HCT116 (cell line): ENCODE results near the gene PRKACA. TPM values are rescaled to one million over a fixed set of nuclear protein-coding genes. Genes with fewer than 3 reads are reported as not detected.

ENCODE experiments used
- ATAC-seq: fragments of 200-7000 bp; cut with Tn5 transposase; 2 replicates; pipeline ENCODE4 v1.9.1; 2020; ENCODE audit warnings: mild to moderate bottlenecking, moderate library complexity
- BruUV-seq: library from RNA; stranded (reverse); fragments of 400-500 nt; replicated peaks from 2 replicates; lab custom pipeline; 2021; lab: Mats Ljungman, UMichigan
- CTCF ChIA-PET: fragments of 300-600 bp; sonication (Branson Sonifier 250); formaldehyde crosslinking; loops from one replicate; lab custom pipeline; 2021; ENCODE audit warnings: antibody characterized with exemption; lab: Charles Lee
- POLR2A ChIA-PET: fragments of 300-600, 350-600 bp; sonication (Branson Sonifier 250); formaldehyde crosslinking; loops from one replicate; lab custom pipeline; 2021; ENCODE audit warnings: antibody characterized with exemption; lab: Charles Lee
- RAD21 ChIA-PET, 2 experiments: fragments of 300-600 bp; sonication (Branson Sonifier 250); formaldehyde crosslinking; loops; one replicate each; lab custom pipeline; 2023; ENCODE audit warnings: low total read pairs in 2 of 2; ENCODE audit not compliant: uncharacterized antibody in 2 of 2, unreplicated experiment in 2 of 2, low non-redundant PET in 1 of 2; lab: Charles Lee
- DNase-seq: peaks from one replicate; pipeline ENCODE4 v3.0.0-alpha.2; 2010; ENCODE audit warnings: low read depth, low spot score
- H2AFZ ChIP-seq: fragments of 200-600 bp; shearing (Covaris generic), sonication (generic); 2 replicates; pipeline ENCODE4 v1.6.1; 2017; ENCODE audit warnings: low read depth, mixed run types, mixed read lengths, antibody characterized with exemption, low read length; ENCODE audit not compliant: poor library complexity, severe bottlenecking
- H3K27ac ChIP-seq: 2 replicates; pipeline ENCODE4 v1.5.1; 2012; ENCODE audit warnings: low read depth, low read length
- H3K27me3 ChIP-seq: fragments of 200-600 bp; sonication (generic); 2 replicates; pipeline ENCODE4 v1.6.1; 2016; ENCODE audit warnings: mixed run types, low read length, mixed read lengths; ENCODE audit not compliant: insufficient read depth
- H3K36me3 ChIP-seq, 2 experiments: fragments of 200-500 bp in 1 of 2; fragments of 200-600 bp in 1 of 2; sonication (Bioruptor generic) in 1 of 2; sonication (generic) in 1 of 2; 2 replicates each; pipeline versions ENCODE4 v1.5.1 to v1.6.1; 2014 to 2016; ENCODE audit warnings: low read length in 2 of 2, inconsistent platforms in 1 of 2, mixed read lengths in 1 of 2, mixed run types in 1 of 2; ENCODE audit not compliant: insufficient read depth in 2 of 2, control insufficient read depth in 1 of 2
- H3K4me1 ChIP-seq, 2 experiments: fragments of 200-600 bp in 1 of 2; sonication (generic) in 1 of 2; 2 replicates each; pipeline versions ENCODE4 v1.5.1 to v1.6.1; 2012 to 2017; ENCODE audit warnings: low read length in 2 of 2, inconsistent platforms in 1 of 2, mild to moderate bottlenecking in 1 of 2, mixed read lengths in 1 of 2, mixed run types in 1 of 2, moderate library complexity in 1 of 2; ENCODE audit not compliant: insufficient read depth in 2 of 2, control insufficient read depth in 1 of 2
- H3K4me2 ChIP-seq: fragments of 200-600 bp; sonication (generic); 2 replicates; pipeline ENCODE4 v1.6.1; 2017; ENCODE audit warnings: mixed run types, low read length, mixed read lengths
- H3K4me3 ChIP-seq, 2 experiments: fragments of 200-600 bp in 1 of 2; sonication (generic) in 1 of 2; replicated peaks in 1 of 2; 2 replicates each; pipeline ENCODE4 v1.5.1; 2011 to 2016; ENCODE audit warnings: low read length in 2 of 2, control low read depth in 1 of 2, low read depth in 1 of 2, mild to moderate bottlenecking in 1 of 2, mixed read lengths in 1 of 2, mixed run types in 1 of 2
- H3K79me2 ChIP-seq: fragments of 200-600 bp; sonication (generic); 2 replicates; pipeline ENCODE4 v1.6.1; 2017; ENCODE audit warnings: mild to moderate bottlenecking, mixed run types, low read length, moderate library complexity, mixed read lengths; ENCODE audit not compliant: insufficient read depth
- H3K9ac ChIP-seq: fragments of 200-600 bp; sonication (generic); 2 replicates; pipeline ENCODE4 v1.6.1; 2016; ENCODE audit warnings: low read length, mixed read lengths
- H3K9me2 ChIP-seq: fragments of 200-600 bp; sonication (generic), shearing (Covaris generic); 2 replicates; pipeline ENCODE4 v1.6.1; 2017; ENCODE audit warnings: mixed run types, mild to moderate bottlenecking, moderate library complexity; ENCODE audit not compliant: insufficient read depth
- H3K9me3 ChIP-seq, 2 experiments: fragments of 200-500 bp in 1 of 2; fragments of 200-600 bp in 1 of 2; sonication (Bioruptor generic) in 1 of 2; sonication (generic) in 1 of 2; 2 replicates each; pipeline ENCODE4 v1.6.1; 2014 to 2017; ENCODE audit warnings: low read length in 2 of 2, mixed read lengths in 2 of 2, inconsistent platforms in 1 of 2, low read depth in 1 of 2, mild to moderate bottlenecking in 1 of 2, mixed run types in 1 of 2, moderate library complexity in 1 of 2; ENCODE audit not compliant: control insufficient read depth in 1 of 2, insufficient read depth in 1 of 2
- H4K20me1 ChIP-seq: fragments of 200-600 bp; sonication (generic), shearing (Covaris generic); 2 replicates; pipeline ENCODE4 v1.6.1; 2017; ENCODE audit warnings: mixed run types, mild to moderate bottlenecking, moderate library complexity; ENCODE audit not compliant: insufficient read depth
- ATF3 ChIP-seq: IDR thresholded peaks from 2 replicates; pipeline ENCODE4 v1.6.1; 2012
- EGR1 ChIP-seq: IDR thresholded peaks from 2 replicates; pipeline ENCODE4 v1.6.1; 2012; ENCODE audit warnings: low read depth
- EZH2 ChIP-seq: fragments of 200-600 bp; sonication (generic); IDR thresholded peaks from 2 replicates; pipeline ENCODE4 v1.6.1; 2017; ENCODE audit warnings: antibody characterized with exemption, mixed run types
- FOSL1 ChIP-seq: IDR thresholded peaks from 2 replicates; pipeline ENCODE4 v1.6.1; 2012; ENCODE audit warnings: low read depth
- JUND ChIP-seq: IDR thresholded peaks from 2 replicates; pipeline ENCODE4 v1.6.1; 2012
- MAX ChIP-seq: IDR thresholded peaks from 2 replicates; pipeline ENCODE4 v1.6.1; 2012
- POLR2AphosphoS5 ChIP-seq: IDR thresholded peaks from 2 replicates; pipeline ENCODE4 v1.6.1; 2011; ENCODE audit warnings: mild to moderate bottlenecking, low read depth, low read length, moderate library complexity
- SIN3A ChIP-seq: IDR thresholded peaks from 2 replicates; pipeline ENCODE4 v1.6.1; 2012; ENCODE audit warnings: low read depth
- TCF7L2 ChIP-seq: IDR thresholded peaks from 2 replicates; pipeline ENCODE4 v1.7.0; 2011; ENCODE audit warnings: borderline replicate concordance, inconsistent platforms; ENCODE audit not compliant: insufficient read depth, insufficient read length; ENCODE audit errors: extremely low read depth
- YY1 ChIP-seq: IDR thresholded peaks from 2 replicates; pipeline ENCODE4 v1.6.1; 2011; ENCODE audit warnings: low read length, low read depth, moderate library complexity, mild to moderate bottlenecking; ENCODE audit not compliant: insufficient replicate concordance; ENCODE audit errors: extremely low read depth
- ZFX ChIP-seq: fragments of 450-650 bp; IDR thresholded peaks from 2 replicates; pipeline ENCODE4 v1.6.1; 2017
- ZNF274 ChIP-seq: fragments of 200-500 bp; sonication (Bioruptor generic); IDR thresholded peaks from 2 replicates; pipeline ENCODE4 v1.6.1; 2014; ENCODE audit warnings: mild to moderate bottlenecking, low read depth, low read length, inconsistent platforms
- intact Hi-C: fragments of 100-400 bp; cut with micrococcal nuclease; formaldehyde crosslinking; loops from 2 replicates; pipeline ENCODE4 v1.10.0; 2022
- total RNA-seq: library from RNA; stranded (reverse); gene quantifications from one replicate; pipeline ENCODE4 v1.2.1, GENCODE V29; 2021; ENCODE audit not compliant: unreplicated experiment

Gene PRKACA
- total RNA-seq, 1 experiment from 2014 or later, result 95.7 TPM

- CTCF ChIA-PET, result no interaction called here
- H3K9me3 ChIP-seq, result no peaks in the 10 kb centered on the region
- DNase-seq, result no peak
- no peak overlapping the region for H3K4me2 ChIP-seq
- no peaks in the 10 kb centered on the region for H3K27me3 ChIP-seq
- no peak overlapping the region for H3K4me3 ChIP-seq
- H2AFZ ChIP-seq, result no peak overlapping the region
- H3K36me3 ChIP-seq, result peaks cover 0 to 3% of the 10 kb centered on the region in 2 experiments; a peak in 1 of 4 replicates
- H4K20me1 ChIP-seq, result no peaks in the 10 kb centered on the region
- H3K9me2 ChIP-seq, result no peaks in the 10 kb centered on the region
- ATAC-seq, result no peak
- POLR2A ChIA-PET, result no interaction called here
- peaks cover 4 to 14% of the 10 kb centered on the region in 2 experiments; a peak in 1 of 4 replicates for H3K4me1 ChIP-seq
- H3K9ac ChIP-seq, result no peak overlapping the region
- no TSS peak for BruUV-seq
- intact Hi-C loops, result no loop called here
- H3K79me2 ChIP-seq, result no peaks in the 10 kb centered on the region
- RAD21 ChIA-PET, result no interaction called here
- TF ChIP-seq JUND (no peak), FOSL1 (no peak), ZNF274 (no peak), EZH2 (no peak), ZFX (no peak), ATF3 (no peak), SIN3A (no peak), EGR1 (no peak), POLR2AphosphoS5 (no peak), TCF7L2 (no peak), YY1 (no peak), MAX (no peak)
- H3K27ac ChIP-seq, result no peak overlapping the region
Measured at GRCh38 chr19:14086098-14086497, 31.5 kb downstream of the PRKACA start.
